BLaER1 (cell line): Measurements from ENCODE around the gene NCKAP5.

ENCODE experiments used
- H3K27ac ChIP-seq: shearing (Covaris generic); formaldehyde crosslinking; 2 replicates; pipeline ENCODE4 v1.8.1; 2022
- H3K27me3 ChIP-seq: shearing (Covaris generic); formaldehyde crosslinking; 2 replicates; pipeline ENCODE4 v1.8.1; 2022
- H3K36me3 ChIP-seq: shearing (Covaris generic); formaldehyde crosslinking; 2 replicates; pipeline ENCODE4 v1.8.1; 2022
- H3K4me1 ChIP-seq: shearing (Covaris generic); formaldehyde crosslinking; 2 replicates; pipeline ENCODE4 v1.8.1; 2022
- H3K4me2 ChIP-seq: shearing (Covaris generic); formaldehyde crosslinking; 2 replicates; pipeline ENCODE4 v1.8.1; 2022
- H3K4me3 ChIP-seq: shearing (Covaris generic); formaldehyde crosslinking; 2 replicates; pipeline ENCODE4 v1.8.1; 2022
- H3K9ac ChIP-seq: shearing (Covaris generic); formaldehyde crosslinking; 2 replicates; pipeline ENCODE4 v1.8.1; 2022
- H3K9me3 ChIP-seq: shearing (Covaris generic); formaldehyde crosslinking; 2 replicates; pipeline ENCODE4 v1.8.1; 2022
- H4K20me1 ChIP-seq: shearing (Covaris generic); formaldehyde crosslinking; 2 replicates; pipeline ENCODE4 v1.8.1; 2022
- Cebpa-rat ChIP-seq: shearing (Covaris generic); IDR thresholded peaks from 2 replicates; pipeline ENCODE4 v1.8.1; 2022

The NCKAP5 gene

GRCh38 chr2:132670496-132671150 is 897.6 kb downstream of the NCKAP5 start:
- no peak for TF ChIP-seq Cebpa-rat
- Histone ChIP-seq H3K9ac (no peak overlapping the region), H3K4me2 (peak overlapping the region; percentile 97), H3K27me3 (peaks cover 54% of the 10 kb centered on the region), H3K9me3 (peaks cover 11% of the 10 kb centered on the region; the same call in 1 of the 2 replicates), H3K27ac (no peak overlapping the region), H3K4me1 (peaks cover 22% of the 10 kb centered on the region), H4K20me1 (peaks cover 31% of the 10 kb centered on the region), H3K4me3 (peak overlapping the region; percentile 68), H3K36me3 (no peaks in the 10 kb centered on the region)

GRCh38 chr2:132669908-132670495 is 898.3 kb downstream of the NCKAP5 start, which contains the start of gene LYPD1:
TSS of gene LYPD1 (minus strand) at chr2:132670205. CDS start at chr2:132669932, 273 bp downstream.
- Histone ChIP-seq H3K9ac (no peak within 1 kb of the TSS), H3K4me2 (peak within 1 kb of the TSS; percentile 97), H3K4me1 (peaks cover 22% of the 10 kb centered on the region), H3K4me3 (peak within 1 kb of the TSS; percentile 68), H4K20me1 (peaks cover 31% of the 10 kb centered on the region), H3K27ac (no peak within 1 kb of the TSS), H3K27me3 (peaks cover 54% of the 10 kb centered on the region), H3K9me3 (peaks cover 11% of the 10 kb centered on the region; the same call in 1 of the 2 replicates), H3K36me3 (no peaks in the 10 kb centered on the region)
- no peak for TF ChIP-seq Cebpa-rat

- peak overlapping the region; percentile 68 for H3K4me3 ChIP-seq
- peaks cover 11% of the 10 kb centered on the region; the same call in 1 of the 2 replicates for H3K9me3 ChIP-seq
- H3K9ac ChIP-seq = no peak overlapping the region
- H3K36me3 ChIP-seq = no peaks in the 10 kb centered on the region
- no peak for TF ChIP-seq Cebpa-rat
- H3K27me3 ChIP-seq = peaks cover 54% of the 10 kb centered on the region
- H3K27ac ChIP-seq = no peak overlapping the region
- peaks cover 31% of the 10 kb centered on the region for H4K20me1 ChIP-seq
- H3K4me2 ChIP-seq = peak overlapping the region; percentile 97
- peaks cover 22% of the 10 kb centered on the region for H3K4me1 ChIP-seq
Measured at GRCh38 chr2:132668987-132669907, 899.0 kb downstream of the NCKAP5 start.

- H3K36me3 ChIP-seq = no peaks in the 10 kb centered on the region
- peak overlapping the region; percentile 68; the same call in 1 of the 2 replicates for H3K4me3 ChIP-seq
- peaks cover 22% of the 10 kb centered on the region for H3K4me1 ChIP-seq
- H3K27me3 ChIP-seq = peaks cover 54% of the 10 kb centered on the region
- no peak overlapping the region; the same call in none of the 2 replicates for H3K4me2 ChIP-seq
- no peak overlapping the region for H3K9ac ChIP-seq
- H3K27ac ChIP-seq = no peak overlapping the region
- peaks cover 31% of the 10 kb centered on the region for H4K20me1 ChIP-seq
- no peak for TF ChIP-seq Cebpa-rat
- peaks cover 11% of the 10 kb centered on the region; the same call in 1 of the 2 replicates for H3K9me3 ChIP-seq
Measured at GRCh38 chr2:132668189-132668823, 900.0 kb downstream of the NCKAP5 start.

- H3K4me3 ChIP-seq = no peak overlapping the region
- TF ChIP-seq Cebpa-rat = no peak
- H3K27ac ChIP-seq = no peak overlapping the region
- H3K9ac ChIP-seq = no peak overlapping the region
- peaks cover 22% of the 10 kb centered on the region for H3K4me1 ChIP-seq
- no peaks in the 10 kb centered on the region for H3K36me3 ChIP-seq
- H3K9me3 ChIP-seq = peaks cover 11% of the 10 kb centered on the region; the same call in 1 of the 2 replicates
- H3K4me2 ChIP-seq = no peak overlapping the region
- H4K20me1 ChIP-seq = peaks cover 31% of the 10 kb centered on the region
- H3K27me3 ChIP-seq = peaks cover 54% of the 10 kb centered on the region
Measured at GRCh38 chr2:132667706-132668105, 900.6 kb downstream of the NCKAP5 start.

- TF ChIP-seq Cebpa-rat = no peak
Measured at GRCh38 chr2:132665401-132666140, 902.7 kb downstream of the NCKAP5 start.

GRCh38 chr2:132664096-132664495 is 904.2 kb downstream of the NCKAP5 start:
- peaks cover 25% of the 10 kb centered on the region for H3K27me3 ChIP-seq
- no peak for TF ChIP-seq Cebpa-rat
- H3K9ac ChIP-seq = no peak overlapping the region
- H3K4me2 ChIP-seq = no peak overlapping the region
- no peak overlapping the region for H3K4me3 ChIP-seq
- no peak overlapping the region for H3K27ac ChIP-seq
- no peaks in the 10 kb centered on the region for H3K36me3 ChIP-seq
- peaks cover 1% of the 10 kb centered on the region; the same call in 1 of the 2 replicates for H3K9me3 ChIP-seq
- H3K4me1 ChIP-seq = peaks cover 2% of the 10 kb centered on the region; the same call in 1 of the 2 replicates
- peaks cover 10% of the 10 kb centered on the region for H4K20me1 ChIP-seq

More at GRCh38 chr2:132665401-132666140, 902.7 kb downstream of the NCKAP5 start:
- H3K9me3 ChIP-seq = peaks cover 11% of the 10 kb centered on the region; the same call in 1 of the 2 replicates
- no peak overlapping the region for H3K9ac ChIP-seq
- peaks cover 25% of the 10 kb centered on the region for H4K20me1 ChIP-seq
- no peak overlapping the region for H3K4me2 ChIP-seq
- peaks cover 17% of the 10 kb centered on the region for H3K4me1 ChIP-seq
- no peaks in the 10 kb centered on the region for H3K36me3 ChIP-seq
- H3K27me3 ChIP-seq = peaks cover 40% of the 10 kb centered on the region
- H3K4me3 ChIP-seq = no peak overlapping the region
- no peak overlapping the region for H3K27ac ChIP-seq

GRCh38 chr2:132662732-132663131 is 905.5 kb downstream of the NCKAP5 start:
- no peaks in the 10 kb centered on the region for H3K36me3 ChIP-seq
- H3K4me3 ChIP-seq = no peak overlapping the region
- H3K9me3 ChIP-seq = no peaks in the 10 kb centered on the region
- H3K9ac ChIP-seq = no peak overlapping the region
- H3K27me3 ChIP-seq = peaks cover 11% of the 10 kb centered on the region
- no peaks in the 10 kb centered on the region for H4K20me1 ChIP-seq
- TF ChIP-seq Cebpa-rat = no peak
- H3K27ac ChIP-seq = no peak overlapping the region
- no peak overlapping the region for H3K4me2 ChIP-seq
- no peaks in the 10 kb centered on the region for H3K4me1 ChIP-seq
